Neural progenitor cell (in vitro differentiated cells): ENCODE data around the gene NIPAL3. TPM values are rescaled to one million over a fixed set of nuclear protein-coding genes. Genes with fewer than 3 reads are reported as not detected.
A peak's percentile ranks its signal among the peaks of the same experiment; 100 is the strongest.

ENCODE experiments used
- DNase-seq: peaks from one replicate; pipeline ENCODE4 v3.0.0-alpha.2; 2016; ENCODE audit warnings: low spot score
- H2AFZ ChIP-seq: fragments of 200-600 bp; sonication (generic); replicated peaks from 2 replicates; pipeline ENCODE4 v1.6.1; 2016; ENCODE audit warnings: antibody characterized with exemption
- H3F3A ChIP-seq: fragments of 200-600 bp; sonication (generic); 2 replicates; pipeline ENCODE4 v1.6.1; 2016; ENCODE audit warnings: antibody characterized with exemption, low read depth
- H3K27ac ChIP-seq: fragments of 200-600 bp; sonication (generic); 2 replicates; pipeline ENCODE4 v1.5.1; 2016; ENCODE audit warnings: mild to moderate bottlenecking
- H3K27me3 ChIP-seq: fragments of 200-600 bp; sonication (generic); 2 replicates; pipeline ENCODE4 v1.6.1; 2016; ENCODE audit warnings: mild to moderate bottlenecking, moderate library complexity
- H3K36me3 ChIP-seq: fragments of 200-600 bp; sonication (generic); 2 replicates; pipeline ENCODE4 v1.5.1; 2016
- H3K4me1 ChIP-seq: fragments of 200-600 bp; sonication (generic); 2 replicates; pipeline ENCODE4 v1.6.1; 2016; ENCODE audit warnings: mixed run types
- H3K4me2 ChIP-seq: fragments of 200-600 bp; sonication (generic); 2 replicates; pipeline ENCODE4 v1.6.1; 2016
- H3K4me3 ChIP-seq: fragments of 200-600 bp; sonication (generic); 2 replicates; pipeline ENCODE4 v1.5.1; 2016
- H3K79me2 ChIP-seq: fragments of 200-600 bp; sonication (generic); 2 replicates; pipeline ENCODE4 v1.6.1; 2016; ENCODE audit warnings: low read depth
- H3K9ac ChIP-seq: fragments of 200-600 bp; sonication (generic); 2 replicates; pipeline ENCODE4 v1.6.1; 2016
- H3K9me3 ChIP-seq: fragments of 200-600 bp; sonication (generic); 2 replicates; pipeline ENCODE4 v1.5.1; 2016; ENCODE audit warnings: low read depth
- H4K20me1 ChIP-seq: fragments of 200-600 bp; sonication (generic); 2 replicates; pipeline ENCODE4 v1.6.1; 2016; ENCODE audit warnings: low read depth
- H3K27ac Mint-ChIP-seq: 3 replicates; pipeline ENCODE4 v1.8.0; 2021; ENCODE audit warnings: mixed read lengths
- H3K27me3 Mint-ChIP-seq: 2 replicates; pipeline ENCODE4 v1.8.0; 2022; ENCODE audit warnings: low read depth, mild to moderate bottlenecking, inconsistent platforms, moderate library complexity, mixed read lengths; ENCODE audit not compliant: insufficient read depth
- H3K36me3 Mint-ChIP-seq: 3 replicates; pipeline ENCODE4 v1.8.0; 2021; ENCODE audit warnings: mixed read lengths
- H3K4me1 Mint-ChIP-seq: 3 replicates; pipeline ENCODE4 v1.8.0; 2021; ENCODE audit warnings: mixed read lengths
- H3K4me3 Mint-ChIP-seq: 3 replicates; pipeline ENCODE4 v1.8.0; 2021; ENCODE audit warnings: mild to moderate bottlenecking, moderate library complexity, mixed read lengths
- H3K9me3 Mint-ChIP-seq: 3 replicates; pipeline ENCODE4 v1.8.0; 2020; ENCODE audit warnings: mixed read lengths
- CTCF ChIP-seq: fragments of 200-600 bp; sonication (generic); IDR thresholded peaks from 2 replicates; pipeline ENCODE4 v1.5.1; 2017; ENCODE audit warnings: antibody characterized with exemption, mild to moderate bottlenecking
- EZH2 ChIP-seq: fragments of 200-600 bp; sonication (generic); IDR thresholded peaks from 2 replicates; pipeline ENCODE4 v1.6.1; 2017; ENCODE audit warnings: antibody characterized with exemption, mild to moderate bottlenecking, moderate library complexity
- EZH2phosphoT487 ChIP-seq: fragments of 200-600 bp; sonication (generic); IDR thresholded peaks from 2 replicates; pipeline ENCODE4 v1.6.1; 2017; ENCODE audit warnings: antibody characterized with exemption
- total RNA-seq: library from RNA; depleted of rRNA; stranded (reverse); fragments of >200 nt; gene quantifications from 2 replicates; pipeline ENCODE4 v1.2.3, GENCODE V29; 2015; ENCODE audit warnings: low replicate concordance

The NIPAL3 gene
- total RNA-seq, 1 donor from 2014 or later = 6.9 TPM

- H4K20me1 ChIP-seq = no peaks in the 10 kb centered on the region
- H2AFZ ChIP-seq = no peak overlapping the region
- no peaks in the 10 kb centered on the region for H3K36me3 ChIP-seq
- Mint-ChIP-seq H3K4me3 (no peak overlapping the region), H3K9me3 (no peaks in the 10 kb centered on the region), H3K4me1 (peaks cover 36% of the 10 kb centered on the region), H3K36me3 (peaks cover 3% of the 10 kb centered on the region), H3K27me3 (peaks cover 11% of the 10 kb centered on the region), H3K27ac (peak overlapping the region; percentile 24)
- no peak overlapping the region for H3K4me2 ChIP-seq
- no peak for DNase-seq
- peaks cover 47% of the 10 kb centered on the region for H3K4me1 ChIP-seq
- H3K9ac ChIP-seq = no peak overlapping the region
- no peaks in the 10 kb centered on the region for H3K79me2 ChIP-seq
- peaks cover 17% of the 10 kb centered on the region for H3F3A ChIP-seq
- H3K9me3 ChIP-seq = no peaks in the 10 kb centered on the region
- no peak for TF ChIP-seq CTCF
- TF ChIP-seq EZH2phosphoT487 = no peak
- TF ChIP-seq EZH2 = no peak
- no peak overlapping the region for H3K27ac ChIP-seq
- H3K27me3 ChIP-seq = no peaks in the 10 kb centered on the region
- no peak overlapping the region for H3K4me3 ChIP-seq
These were observed 45.8 kb upstream of the NIPAL3 start for GRCh38 chr1:24369801-24370200.

GRCh38 chr1:24373044-24373443, 42.6 kb upstream of the NIPAL3 start:
- no peaks in the 10 kb centered on the region for H3K9me3 ChIP-seq
- Mint-ChIP-seq H3K4me1 (peaks cover 48% of the 10 kb centered on the region), H3K4me3 (no peak overlapping the region), H3K36me3 (no peaks in the 10 kb centered on the region), H3K27ac (no peak overlapping the region), H3K9me3 (no peaks in the 10 kb centered on the region), H3K27me3 (peaks cover 7% of the 10 kb centered on the region)
- no peaks in the 10 kb centered on the region for H3K36me3 ChIP-seq
- TF ChIP-seq EZH2phosphoT487 (no peak), EZH2 (no peak), CTCF (no peak)
- peaks cover 27% of the 10 kb centered on the region for H3F3A ChIP-seq
- no peaks in the 10 kb centered on the region for H3K27me3 ChIP-seq
- H3K4me1 ChIP-seq = peaks cover 48% of the 10 kb centered on the region
- H3K4me3 ChIP-seq = no peak overlapping the region
- H2AFZ ChIP-seq = no peak overlapping the region
- no peak for DNase-seq
- H4K20me1 ChIP-seq = no peaks in the 10 kb centered on the region
- no peak overlapping the region for H3K9ac ChIP-seq
- H3K4me2 ChIP-seq = no peak overlapping the region
- H3K27ac ChIP-seq = no peak overlapping the region
- H3K79me2 ChIP-seq = no peaks in the 10 kb centered on the region

- no peaks in the 10 kb centered on the region for H4K20me1 ChIP-seq
- H3K27ac ChIP-seq = no peak overlapping the region
- Mint-ChIP-seq H3K4me1 (peaks cover 48% of the 10 kb centered on the region), H3K27me3 (peaks cover 7% of the 10 kb centered on the region), H3K9me3 (no peaks in the 10 kb centered on the region), H3K27ac (peak overlapping the region; percentile 91), H3K4me3 (no peak overlapping the region), H3K36me3 (no peaks in the 10 kb centered on the region)
- H3K4me1 ChIP-seq = peaks cover 48% of the 10 kb centered on the region
- H3K79me2 ChIP-seq = no peaks in the 10 kb centered on the region
- H3F3A ChIP-seq = peaks cover 27% of the 10 kb centered on the region
- no peak overlapping the region for H2AFZ ChIP-seq
- H3K9ac ChIP-seq = no peak overlapping the region
- no peaks in the 10 kb centered on the region for H3K27me3 ChIP-seq
- no peaks in the 10 kb centered on the region for H3K9me3 ChIP-seq
- peak overlapping the region; percentile 31 for H3K4me2 ChIP-seq
- no peaks in the 10 kb centered on the region for H3K36me3 ChIP-seq
- TF ChIP-seq EZH2phosphoT487 = no peak
- no peak for TF ChIP-seq CTCF
- no peak for TF ChIP-seq EZH2
- H3K4me3 ChIP-seq = no peak overlapping the region
- DNase-seq = no peak
These were observed 41.9 kb upstream of the NIPAL3 start for GRCh38 chr1:24373710-24374109.
